22Rv1 (cell line): Measurements from ENCODE around the gene MYO5C.

Source experiments
- CTCF ChIP-seq: fragments of 450-650 bp; IDR thresholded peaks from 2 replicates; pipeline ENCODE4 v1.5.1; 2017; ENCODE audit warnings: mild to moderate bottlenecking
- ZFX ChIP-seq: fragments of 450-650 bp; IDR thresholded peaks from 2 replicates; pipeline ENCODE4 v1.6.1; 2017; ENCODE audit warnings: antibody characterized with exemption, borderline replicate concordance

- TF ChIP-seq CTCF, result no peak
- TF ChIP-seq ZFX, result no peak
These were observed 54.1 kb downstream of the MYO5C start for GRCh38 chr15:52241489-52241888.
